22Rv1 (cell line): ENCODE results near the gene MYLK.
"Not testable (repeated sequence)": the region's sequence is repeated elsewhere in the genome, so short reads cannot be mapped to it uniquely, and the experiment has no call there.

ENCODE experiments used
- H3K27ac ChIP-seq: fragments of 450-650 bp; 2 replicates; pipeline ENCODE4 v1.5.1; 2017
- ZFX ChIP-seq: fragments of 450-650 bp; IDR thresholded peaks from 2 replicates; pipeline ENCODE4 v1.6.1; 2017; ENCODE audit warnings: antibody characterized with exemption, borderline replicate concordance
- TF ChIP-seq, protein P1 (sequence below): fragments of 450-650 bp; IDR thresholded peaks from 2 replicates; pipeline ENCODE4 v1.5.1; 2017; ENCODE audit warnings: mild to moderate bottlenecking

MYLK gene

DNA sequence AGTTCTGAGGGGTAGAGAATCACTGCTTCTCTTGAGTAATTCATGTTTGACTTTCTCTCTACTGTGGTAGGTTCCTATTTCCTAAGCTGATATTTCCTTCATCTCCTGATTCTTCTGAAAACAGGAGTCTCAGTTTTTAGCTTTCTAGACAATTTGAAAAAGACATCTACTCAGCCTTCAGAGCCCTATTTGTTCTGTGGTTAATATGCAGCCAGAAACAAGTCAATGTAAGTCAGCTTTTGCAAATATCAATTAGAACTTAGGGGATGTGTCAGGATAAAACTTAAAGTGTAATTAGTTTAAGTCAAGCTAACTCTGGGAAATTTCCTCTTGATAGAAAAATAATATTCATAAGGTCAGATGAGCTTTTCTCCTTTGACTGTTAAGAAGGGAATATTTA lies 277.6 kb downstream of the MYLK start:
- TF ChIP-seq, protein P1, sequence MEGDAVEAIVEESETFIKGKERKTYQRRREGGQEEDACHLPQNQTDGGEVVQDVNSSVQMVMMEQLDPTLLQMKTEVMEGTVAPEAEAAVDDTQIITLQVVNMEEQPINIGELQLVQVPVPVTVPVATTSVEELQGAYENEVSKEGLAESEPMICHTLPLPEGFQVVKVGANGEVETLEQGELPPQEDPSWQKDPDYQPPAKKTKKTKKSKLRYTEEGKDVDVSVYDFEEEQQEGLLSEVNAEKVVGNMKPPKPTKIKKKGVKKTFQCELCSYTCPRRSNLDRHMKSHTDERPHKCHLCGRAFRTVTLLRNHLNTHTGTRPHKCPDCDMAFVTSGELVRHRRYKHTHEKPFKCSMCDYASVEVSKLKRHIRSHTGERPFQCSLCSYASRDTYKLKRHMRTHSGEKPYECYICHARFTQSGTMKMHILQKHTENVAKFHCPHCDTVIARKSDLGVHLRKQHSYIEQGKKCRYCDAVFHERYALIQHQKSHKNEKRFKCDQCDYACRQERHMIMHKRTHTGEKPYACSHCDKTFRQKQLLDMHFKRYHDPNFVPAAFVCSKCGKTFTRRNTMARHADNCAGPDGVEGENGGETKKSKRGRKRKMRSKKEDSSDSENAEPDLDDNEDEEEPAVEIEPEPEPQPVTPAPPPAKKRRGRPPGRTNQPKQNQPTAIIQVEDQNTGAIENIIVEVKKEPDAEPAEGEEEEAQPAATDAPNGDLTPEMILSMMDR = no peak
- TF ChIP-seq ZFX = no peak
- 0 out of 2 replicates have a peak overlapping the region, but pooled peaks have one; percentile 25 for H3K27ac ChIP-seq

DNA sequence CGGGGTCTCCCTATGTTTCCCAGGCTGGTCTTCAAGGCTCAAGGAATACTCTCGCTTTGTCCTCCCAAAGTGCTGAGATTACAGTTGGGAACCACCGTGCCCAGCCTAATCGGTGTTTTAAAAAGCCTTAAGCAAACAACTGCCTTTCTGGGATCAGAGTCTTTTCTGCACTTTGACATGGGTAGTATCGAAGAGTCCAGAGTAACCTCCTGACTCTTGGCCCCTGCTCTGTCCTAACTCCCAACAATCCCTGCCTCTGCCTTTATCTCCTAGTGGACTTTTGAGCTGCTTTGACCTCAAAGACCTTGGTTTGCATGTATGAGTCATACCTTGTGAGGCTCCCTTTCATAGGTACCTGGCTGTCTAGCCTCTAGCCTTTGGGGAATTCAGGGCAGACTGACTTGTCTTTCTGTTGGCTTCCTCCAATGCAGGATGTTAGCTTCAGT lies 278.3 kb downstream of the MYLK start:
- 0 out of 2 replicates have a peak overlapping the region, but pooled peaks have one; percentile 25 for H3K27ac ChIP-seq
- TF ChIP-seq ZFX = no peak
- TF ChIP-seq, protein P1 = no peak

DNA sequence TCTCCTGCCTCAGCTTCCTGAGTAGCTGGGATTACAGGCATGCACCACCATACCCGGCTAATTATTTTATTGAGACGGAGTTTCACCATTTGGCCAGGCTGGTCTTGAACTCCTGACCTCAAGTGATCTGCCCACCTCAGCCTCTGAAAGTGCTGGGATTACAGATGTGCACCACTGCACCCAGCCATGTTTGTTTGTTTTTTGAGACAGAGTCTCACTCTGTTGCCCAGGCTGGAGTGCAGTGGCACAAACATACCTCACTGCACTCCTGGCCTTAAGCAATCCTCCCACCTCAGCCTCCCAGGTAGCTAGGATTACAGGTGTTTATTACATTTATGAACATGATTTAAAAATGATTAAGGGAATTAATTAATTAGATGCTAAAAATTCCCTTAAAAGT lies 281.0 kb downstream of the MYLK start:
- not testable (repeated sequence) for H3K27ac ChIP-seq

DNA sequence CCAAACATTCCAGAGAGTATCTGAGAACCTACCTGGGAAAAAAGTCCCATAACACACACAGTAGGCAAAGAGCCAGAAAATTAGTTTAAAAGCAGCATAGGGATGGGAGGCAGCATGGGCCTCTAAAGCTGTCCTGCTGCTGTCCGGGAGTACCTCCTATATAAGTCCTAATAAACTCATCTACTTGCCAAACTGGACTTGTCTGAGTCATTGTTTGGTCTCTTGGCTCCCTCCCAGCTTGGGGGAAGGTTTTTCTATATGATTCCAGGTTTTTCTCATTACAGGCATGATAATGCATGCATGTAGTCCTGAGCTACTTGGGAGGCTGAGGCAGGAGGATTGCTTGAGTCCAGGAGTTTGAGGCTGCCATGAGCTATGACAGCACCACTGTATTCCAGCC lies 281.8 kb downstream of the MYLK start:
- no peak for TF ChIP-seq ZFX
- TF ChIP-seq, protein P1 = no peak
- peak overlapping the region; percentile 40; the same call in 1 of the 2 replicates for H3K27ac ChIP-seq

DNA sequence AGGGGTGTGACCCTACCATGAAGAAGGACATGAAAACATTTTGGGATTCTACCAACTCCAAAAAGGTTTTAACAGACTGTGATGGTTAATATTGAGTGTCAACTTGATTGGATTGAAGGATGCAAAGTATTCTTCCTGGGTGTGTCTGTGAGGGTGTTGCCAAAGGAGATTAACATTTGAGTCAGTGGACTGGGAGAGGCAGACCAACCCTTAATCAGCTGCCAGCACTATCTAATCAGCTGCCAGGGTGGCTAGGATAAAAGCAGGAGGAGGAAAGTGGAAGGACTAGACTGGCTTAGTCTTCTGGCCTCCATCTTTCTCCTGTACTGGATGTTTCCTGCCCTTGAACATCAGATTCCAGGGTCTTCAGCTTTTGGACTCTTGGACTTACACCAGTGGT lies 283.3 kb downstream of the MYLK start:
- H3K27ac ChIP-seq = not testable (repeated sequence)

DNA sequence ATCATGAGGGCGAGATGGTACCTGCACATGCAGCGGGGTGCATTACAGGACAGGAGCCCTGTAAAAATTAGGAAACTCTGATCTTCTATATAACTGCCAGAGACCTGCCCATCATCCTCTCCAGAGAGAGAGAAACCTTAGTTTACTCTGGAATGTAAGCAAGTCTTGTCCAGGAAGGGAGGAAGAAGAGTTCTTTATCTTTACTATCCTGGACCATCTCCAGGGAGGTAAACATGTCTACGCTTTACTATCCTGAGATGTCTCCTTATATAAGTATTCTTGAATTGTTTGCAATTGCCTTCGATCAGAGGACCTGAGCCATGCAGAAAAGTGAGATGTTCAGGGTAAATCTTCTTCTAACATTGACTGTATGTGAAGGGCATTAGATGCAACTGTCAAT lies 286.6 kb downstream of the MYLK start:
- TF ChIP-seq ZFX = no peak
- TF ChIP-seq, protein P1 = no peak
- H3K27ac ChIP-seq = no peak overlapping the region

DNA sequence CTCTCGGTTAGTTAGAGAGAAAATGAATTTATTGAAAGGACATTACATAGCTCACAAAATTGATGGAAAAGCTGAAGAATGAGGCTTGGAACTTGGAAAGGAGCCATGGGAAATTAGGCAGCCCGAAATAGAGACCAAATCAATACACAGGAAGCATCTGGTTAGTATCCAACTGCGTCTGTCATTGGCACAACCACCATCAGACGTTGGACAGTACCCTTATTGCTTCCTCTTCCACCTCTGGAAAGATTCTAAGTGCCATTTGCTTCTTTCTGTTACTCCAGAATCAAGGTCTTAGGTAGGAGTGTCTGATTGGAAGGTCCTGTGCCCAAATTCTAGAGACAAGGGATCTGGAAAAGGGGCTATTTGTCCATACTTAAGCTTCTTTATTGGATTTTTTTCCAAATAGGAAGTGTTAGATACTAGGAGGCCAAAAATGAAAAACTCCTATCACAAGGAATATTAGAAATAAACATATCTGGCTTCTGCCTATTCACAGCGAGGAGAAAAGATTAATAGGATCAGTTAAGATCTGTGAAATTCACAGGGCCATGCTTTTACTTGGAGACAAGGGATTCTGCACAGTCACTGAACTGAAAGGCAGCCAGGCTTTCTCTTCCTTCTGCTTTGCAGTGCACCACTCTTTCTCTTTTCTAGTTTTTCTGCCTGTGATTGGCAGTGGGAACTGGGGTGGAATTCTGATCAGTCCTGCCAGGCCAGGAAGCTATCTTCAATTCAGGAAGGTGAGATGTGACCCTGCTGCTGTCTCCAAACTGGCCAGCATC lies 288.5 kb downstream of the MYLK start:
- no peak for TF ChIP-seq ZFX
- TF ChIP-seq, protein P1 = no peak
- no peak overlapping the region for H3K27ac ChIP-seq

DNA sequence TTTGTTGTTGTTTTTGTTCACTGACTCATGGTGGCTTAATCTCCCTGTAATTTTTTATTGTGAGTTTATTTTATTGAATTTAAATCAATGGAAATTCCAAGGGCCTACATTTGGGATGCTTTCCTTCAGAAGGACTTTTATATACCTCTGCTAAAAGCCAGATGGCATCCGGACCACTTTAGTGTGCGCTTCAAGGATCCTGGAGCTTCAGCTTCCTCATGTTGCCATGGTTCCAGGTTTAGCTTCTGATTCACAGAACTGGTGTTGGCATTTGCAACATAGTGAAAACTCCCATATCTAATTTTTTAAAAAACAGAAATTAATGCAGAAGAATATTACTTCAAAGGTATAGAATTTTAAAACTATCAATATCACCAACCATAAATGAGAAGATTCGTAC lies 290.8 kb downstream of the MYLK start:
- TF ChIP-seq, protein P1 = no peak
- no peak for TF ChIP-seq ZFX

More for the DNA sequence above, 290.8 kb downstream of the MYLK start:
- no peak overlapping the region for H3K27ac ChIP-seq
